GM21447 (cell line): ENCODE measurements around the gene CCL26.

Source experiments
- ATAC-seq: cut with Tn5 transposase; IDR thresholded peaks from one replicate; pipeline ENCODE4 v1.9.1; 2021; ENCODE audit not compliant: unreplicated experiment

Gene CCL26

GRCh38 chr7:75772081-75773077, at the start of gene CCL26:
CCL26 (minus strand) TSS chr7:75772211; CDS start chr7:75772176, 35 bp downstream.
- ATAC-seq, result no peak

- ATAC-seq, result no peak
These were observed 48.7 kb upstream of the CCL26 start for GRCh38 chr7:75820688-75821087.

- ATAC-seq, result no peak
These were observed 47.7 kb upstream of the CCL26 start for GRCh38 chr7:75819711-75820110.

- no peak for ATAC-seq
These were observed 46.5 kb upstream of the CCL26 start for GRCh38 chr7:75818472-75818871.

- ATAC-seq, result no peak
These were observed 45.1 kb upstream of the CCL26 start for GRCh38 chr7:75817116-75817515.

- no peak for ATAC-seq
These were observed 43.5 kb upstream of the CCL26 start for GRCh38 chr7:75815418-75816064.

GRCh38 chr7:75814407-75814947, 42.5 kb upstream of the CCL26 start:
- no peak for ATAC-seq

- ATAC-seq, result no peak
These were observed 41.8 kb upstream of the CCL26 start, which contains the start of gene CCL24 for GRCh38 chr7:75813781-75814236. CCL24 (minus strand) TSS chr7:75813806; CDS start chr7:75813715, 91 bp downstream.

GRCh38 chr7:75813084-75813483, 41.1 kb upstream of the CCL26 start:
- ATAC-seq, result no peak

GRCh38 chr7:75811894-75812678, 40.1 kb upstream of the CCL26 start:
- no peak for ATAC-seq

GRCh38 chr7:75809396-75809795, 37.4 kb upstream of the CCL26 start:
- no peak for ATAC-seq

GRCh38 chr7:75808106-75808505, 36.1 kb upstream of the CCL26 start:
- no peak for ATAC-seq

- ATAC-seq, result no peak
These were observed 35.4 kb upstream of the CCL26 start for GRCh38 chr7:75807452-75807851.

- no peak for ATAC-seq
These were observed 34.7 kb upstream of the CCL26 start for GRCh38 chr7:75806560-75807307.

- ATAC-seq, result no peak
These were observed 32.7 kb upstream of the CCL26 start for GRCh38 chr7:75804705-75805104.

GRCh38 chr7:75804004-75804403, 32.0 kb upstream of the CCL26 start:
- no peak for ATAC-seq

- ATAC-seq, result no peak
These were observed 30.5 kb upstream of the CCL26 start for GRCh38 chr7:75802552-75802821.

GRCh38 chr7:75798770-75799169, 26.8 kb upstream of the CCL26 start:
- ATAC-seq, result no peak

GRCh38 chr7:75796420-75796819, 24.4 kb upstream of the CCL26 start:
- ATAC-seq, result no peak

GRCh38 chr7:75795831-75796285, 23.8 kb upstream of the CCL26 start:
- ATAC-seq, result no peak
